Natural killer cell (primary cell): ENCODE data around the gene PTPRA. TPM values are rescaled to one million over a fixed set of nuclear protein-coding genes. Genes with fewer than 3 reads are reported as not detected.

Experiments
- ATAC-seq, 3 donors: fragments of 150-1000 bp in 2 of 3; fragments of 200-7000 bp in 1 of 3; cut with Tn5 transposase; 1 replicate in 1 of 3; 2 replicates in 2 of 3; pipeline ENCODE4 v1.10.0; 2021; ENCODE audit warnings: mild to moderate bottlenecking in 2 of 3, moderate library complexity in 2 of 3
- DNase-seq, 2 donors: peaks; one replicate each; pipeline versions ENCODE4 v3.0.0 to v3.0.0-alpha.2; 2013 to 2021; ENCODE audit warnings: mixed read lengths in 1 of 2
- H3K27ac ChIP-seq: one replicate; pipeline ENCODE4 v1.5.1; 2013; ENCODE audit warnings: mild to moderate bottlenecking, low read length
- H3K27me3 ChIP-seq: one replicate; pipeline ENCODE4 v1.6.1; 2013; ENCODE audit warnings: low read length; ENCODE audit not compliant: control insufficient read depth, insufficient read depth
- H3K36me3 ChIP-seq: one replicate; pipeline ENCODE4 v1.6.1; 2013; ENCODE audit warnings: low read length; ENCODE audit not compliant: control insufficient read depth, insufficient read depth
- H3K4me1 ChIP-seq: one replicate; pipeline ENCODE4 v1.6.1; 2013; ENCODE audit warnings: low read length; ENCODE audit not compliant: control insufficient read depth, insufficient read depth
- H3K4me3 ChIP-seq: one replicate; pipeline ENCODE4 v1.5.1; 2013; ENCODE audit warnings: low read length
- H3K9me3 ChIP-seq: one replicate; pipeline ENCODE4 v1.6.1; 2013; ENCODE audit warnings: low read length; ENCODE audit not compliant: control insufficient read depth, insufficient read depth
- H3K27ac Mint-ChIP-seq, 2 donors: one replicate each; pipeline ENCODE4 v1.8.0; 2022; ENCODE audit warnings: mild to moderate bottlenecking in 2 of 2, mixed read lengths in 2 of 2, moderate library complexity in 1 of 2
- H3K27me3 Mint-ChIP-seq, 2 donors: one replicate each; pipeline ENCODE4 v1.8.0; 2022; ENCODE audit warnings: low read depth in 2 of 2, mixed read lengths in 2 of 2
- H3K36me3 Mint-ChIP-seq: one replicate; pipeline ENCODE4 v1.8.0; 2022; ENCODE audit warnings: mixed read lengths
- H3K4me1 Mint-ChIP-seq, 2 donors: one replicate each; pipeline ENCODE4 v1.8.0; 2022; ENCODE audit warnings: mixed read lengths in 2 of 2
- H3K4me3 Mint-ChIP-seq: one replicate; pipeline ENCODE4 v1.8.0; 2022; ENCODE audit warnings: mild to moderate bottlenecking, moderate library complexity, mixed read lengths
- H3K9me3 Mint-ChIP-seq, 2 donors: one replicate each; pipeline ENCODE4 v1.8.0; 2022; ENCODE audit warnings: mixed read lengths in 2 of 2
- CTCF ChIP-seq: fragments of 200-600 bp; IDR thresholded peaks from one replicate; pipeline ENCODE4 v1.8.0; 2022; ENCODE audit warnings: antibody characterized with exemption
- WGBS: methylation state at CpG from one replicate; pipeline ENCODE4 v1.1.7; 2013; ENCODE audit warnings: missing lambda C conversion rate; ENCODE audit not compliant: insufficient coverage; 5-methylcytosine and 5-hydroxymethylcytosine counted together
- intact Hi-C: fragments of 100-400 bp; cut with micrococcal nuclease; formaldehyde crosslinking; loops from one replicate; pipeline ENCODE4 v1.14.2; 2022
- total RNA-seq, 4 donors: library from RNA; stranded (reverse); fragments of 120-200 nt in 1 of 4; gene quantifications; one replicate each; pipeline versions ENCODE4 v1.2.3 to v1.2.4, GENCODE V29; 2013 to 2022

Gene PTPRA
- total RNA-seq, 3 donors from 2014 or later (not counting 1 experiment from before 2014, with no cell fraction given), result 125 to 172 (median 141) TPM

GRCh38 chr20:3032624-3033023 lies 159.3 kb downstream of the PTPRA start:
- no peaks in the 10 kb centered on the region for H3K27me3 ChIP-seq
- Mint-ChIP-seq H3K4me1 (peaks cover 0 to 4% of the 10 kb centered on the region in 2 donors), H3K27me3 (no peaks in the 10 kb centered on the region), H3K36me3 (no peaks in the 10 kb centered on the region), H3K4me3 (no peak overlapping the region), H3K27ac (no peak overlapping the region), H3K9me3 (no peaks in the 10 kb centered on the region)
- DNase-seq (no peak), ATAC-seq (no peak)
- H3K36me3 ChIP-seq, result peaks cover 68% of the 10 kb centered on the region
- no peak overlapping the region for H3K4me3 ChIP-seq
- H3K4me1 ChIP-seq, result no peaks in the 10 kb centered on the region
- 97% methylated on average over 8 of the region's 8 CpGs for WGBS
- H3K27ac ChIP-seq, result no peak overlapping the region
- intact Hi-C loops, result no loop called here
- no peak for TF ChIP-seq CTCF
- H3K9me3 ChIP-seq, result no peaks in the 10 kb centered on the region

GRCh38 chr20:3037654-3038053 lies 164.4 kb downstream of the PTPRA start:
- Mint-ChIP-seq H3K27me3 (no peaks in the 10 kb centered on the region), H3K36me3 (peaks cover 12% of the 10 kb centered on the region)
- peaks cover 58% of the 10 kb centered on the region for H3K36me3 ChIP-seq

GRCh38 chr20:3038454-3038853 lies 165.2 kb downstream of the PTPRA start:
- DNase-seq (no peak), ATAC-seq (no peak)
- TF ChIP-seq CTCF, result no peak
- Histone ChIP-seq H3K27me3 (no peaks in the 10 kb centered on the region), H3K4me1 (no peaks in the 10 kb centered on the region), H3K36me3 (peaks cover 55% of the 10 kb centered on the region), H3K4me3 (no peak overlapping the region), H3K9me3 (no peaks in the 10 kb centered on the region), H3K27ac (no peak overlapping the region)
- no peak overlapping the region for H3K4me3 Mint-ChIP-seq
- peaks cover 12% of the 10 kb centered on the region for H3K36me3 Mint-ChIP-seq
- H3K27me3 Mint-ChIP-seq, result no peaks in the 10 kb centered on the region
- peak overlapping the region; percentile 78 to 81 for H3K27ac Mint-ChIP-seq
- H3K9me3 Mint-ChIP-seq, result no peaks in the 10 kb centered on the region
- intact Hi-C loops, result no loop called here
- 94% methylated on average over 5 of the region's 5 CpGs for WGBS
- H3K4me1 Mint-ChIP-seq, result peaks cover 9% of the 10 kb centered on the region in 2 donors

More at GRCh38 chr20:3037654-3038053, 164.4 kb downstream of the PTPRA start:
- no peak for ATAC-seq
- H3K9me3 Mint-ChIP-seq, result no peaks in the 10 kb centered on the region
- no peak for DNase-seq
- Histone ChIP-seq H3K27me3 (no peaks in the 10 kb centered on the region), H3K4me1 (no peaks in the 10 kb centered on the region), H3K9me3 (no peaks in the 10 kb centered on the region), H3K27ac (no peak overlapping the region), H3K4me3 (no peak overlapping the region)
- intact Hi-C loops, result no loop called here
- H3K4me1 Mint-ChIP-seq, result peaks cover 9% of the 10 kb centered on the region in 2 donors
- no peak overlapping the region for H3K4me3 Mint-ChIP-seq
- no peak for TF ChIP-seq CTCF
- WGBS, result 94% methylated on average over 3 of the region's 3 CpGs
- no peak overlapping the region for H3K27ac Mint-ChIP-seq

GRCh38 chr20:3039426-3039825 lies 166.1 kb downstream of the PTPRA start:
- peaks cover 55% of the 10 kb centered on the region for H3K36me3 ChIP-seq
- H3K9me3 Mint-ChIP-seq, result no peaks in the 10 kb centered on the region
- no peaks in the 10 kb centered on the region for H3K4me1 ChIP-seq
- no peaks in the 10 kb centered on the region for H3K27me3 Mint-ChIP-seq
- no peak for DNase-seq
- peaks cover 9% of the 10 kb centered on the region in 2 donors for H3K4me1 Mint-ChIP-seq
- H3K27ac Mint-ChIP-seq, result peak overlapping the region; percentile 80 to 81
- TF ChIP-seq CTCF, result no peak
- H3K4me3 ChIP-seq, result no peak overlapping the region
- ATAC-seq, result no peak
- intact Hi-C loops, result no loop called here
- no peak overlapping the region for H3K27ac ChIP-seq
- WGBS, result 79% methylated on average over 4 of the region's 4 CpGs
- H3K4me3 Mint-ChIP-seq, result no peak overlapping the region
- H3K9me3 ChIP-seq, result no peaks in the 10 kb centered on the region
- peaks cover 12% of the 10 kb centered on the region for H3K36me3 Mint-ChIP-seq
- no peaks in the 10 kb centered on the region for H3K27me3 ChIP-seq
